ENCODE measurements around the gene MMP15.

The MMP15 gene

DNA sequence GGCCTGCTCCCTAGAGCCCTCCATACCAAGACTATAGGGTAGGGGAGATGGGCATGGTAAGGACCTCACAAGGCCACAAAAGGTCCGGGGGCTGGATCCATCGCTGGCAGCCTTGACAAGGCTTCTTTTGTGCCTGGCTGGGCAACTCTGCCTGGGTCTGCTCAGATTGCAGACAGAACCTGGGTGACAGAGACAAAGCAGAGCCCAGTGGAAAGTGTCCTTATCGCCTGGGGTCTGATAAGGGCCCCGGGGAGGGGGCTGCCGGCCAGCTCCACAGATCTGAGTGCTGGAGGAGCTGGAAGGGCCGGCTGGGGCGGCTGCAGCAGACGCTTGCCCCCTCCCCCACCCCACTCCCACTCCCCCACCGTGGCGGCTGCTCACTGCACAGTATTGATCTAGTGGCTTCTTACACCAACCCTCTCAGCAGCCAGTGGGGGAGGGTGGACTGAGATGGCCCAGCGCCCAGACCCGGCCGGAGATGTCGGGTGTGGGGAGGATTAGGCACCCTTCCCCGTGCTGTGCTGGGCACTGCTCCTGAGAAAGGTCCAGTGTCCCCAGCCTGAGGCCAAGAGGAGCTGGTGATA lies 7.2 kb downstream of the MMP15 start:
- in situ Hi-C loops (cut with HindIII; ENCODE audit: low sequenced_read_pairs) = loop anchor here (5.0 kb wide), 1 partner anchor 89 kb away; no protein-coding TSS in a partner anchor
- TF ChIP-seq, protein P1, sequence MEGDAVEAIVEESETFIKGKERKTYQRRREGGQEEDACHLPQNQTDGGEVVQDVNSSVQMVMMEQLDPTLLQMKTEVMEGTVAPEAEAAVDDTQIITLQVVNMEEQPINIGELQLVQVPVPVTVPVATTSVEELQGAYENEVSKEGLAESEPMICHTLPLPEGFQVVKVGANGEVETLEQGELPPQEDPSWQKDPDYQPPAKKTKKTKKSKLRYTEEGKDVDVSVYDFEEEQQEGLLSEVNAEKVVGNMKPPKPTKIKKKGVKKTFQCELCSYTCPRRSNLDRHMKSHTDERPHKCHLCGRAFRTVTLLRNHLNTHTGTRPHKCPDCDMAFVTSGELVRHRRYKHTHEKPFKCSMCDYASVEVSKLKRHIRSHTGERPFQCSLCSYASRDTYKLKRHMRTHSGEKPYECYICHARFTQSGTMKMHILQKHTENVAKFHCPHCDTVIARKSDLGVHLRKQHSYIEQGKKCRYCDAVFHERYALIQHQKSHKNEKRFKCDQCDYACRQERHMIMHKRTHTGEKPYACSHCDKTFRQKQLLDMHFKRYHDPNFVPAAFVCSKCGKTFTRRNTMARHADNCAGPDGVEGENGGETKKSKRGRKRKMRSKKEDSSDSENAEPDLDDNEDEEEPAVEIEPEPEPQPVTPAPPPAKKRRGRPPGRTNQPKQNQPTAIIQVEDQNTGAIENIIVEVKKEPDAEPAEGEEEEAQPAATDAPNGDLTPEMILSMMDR (IDR thresholded peaks at IDR 0.05; ENCODE audit: low read depth, low read length, missing control alignments) = no peak
- H3K4me3 ChIP-seq (ENCODE audit: low read depth, low read length) = no peak overlapping the region
- DNase-seq (ENCODE audit: low read depth) = no peak

DNA sequence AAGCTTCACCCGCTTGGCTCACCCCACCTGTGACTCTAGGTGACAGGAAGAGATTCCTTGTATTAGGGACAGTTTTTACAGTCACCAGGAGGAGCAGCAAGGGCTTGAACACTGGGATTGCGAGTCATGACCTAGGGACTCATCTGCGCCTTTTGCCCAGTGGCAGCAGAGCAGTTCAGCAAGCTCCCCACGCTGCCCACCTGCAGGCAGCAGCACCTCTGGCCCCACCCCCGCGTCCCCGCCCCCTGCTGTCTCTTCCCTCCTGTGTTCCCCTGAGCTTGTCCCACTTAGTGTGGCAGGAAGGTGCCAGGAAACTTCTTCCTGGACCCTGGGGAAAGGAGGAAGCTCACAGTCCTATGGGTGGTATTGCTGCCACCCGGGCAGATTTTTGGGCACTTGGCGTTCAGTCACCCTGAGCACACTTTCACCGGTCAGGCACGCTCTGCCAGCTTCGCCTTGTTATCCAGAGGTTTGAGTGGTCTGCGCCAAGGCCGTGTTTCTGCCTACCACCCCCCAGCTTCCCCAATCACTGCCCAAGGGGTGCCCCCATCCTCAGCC lies 8.7 kb downstream of the MMP15 start:
- TF ChIP-seq, protein P1 (IDR thresholded peaks at IDR 0.05; ENCODE audit: low read depth, low read length, missing control alignments) = no peak
- in situ Hi-C loops (cut with HindIII; ENCODE audit: low sequenced_read_pairs) = loop anchor here (5.0 kb wide), 1 partner anchor 88 kb away; no protein-coding TSS in a partner anchor

DNA sequence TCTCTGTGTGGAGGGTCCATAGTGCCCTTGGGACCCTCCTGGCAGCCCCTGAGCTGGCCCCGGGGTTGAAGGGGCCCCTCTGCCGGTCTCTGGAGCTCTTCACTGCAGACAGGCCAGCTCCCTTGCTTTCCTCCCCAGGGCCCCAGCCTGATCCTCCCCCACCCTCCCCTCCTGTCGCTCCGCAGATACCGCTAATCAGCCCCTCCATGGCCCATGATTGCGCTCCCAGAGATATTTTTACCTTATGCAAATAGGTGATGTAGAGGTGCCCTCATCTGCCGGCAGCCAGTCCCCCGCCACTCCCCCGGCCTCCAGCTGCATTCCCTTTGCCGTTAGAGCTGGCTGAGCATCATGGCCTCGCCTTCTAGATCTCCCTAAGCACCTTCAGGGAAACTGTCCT lies 9.2 kb downstream of the MMP15 start:
- TF ChIP-seq, protein P1 (IDR thresholded peaks at IDR 0.05; ENCODE audit: low read depth, low read length, missing control alignments) = no peak
- H3K4me3 ChIP-seq (ENCODE audit: low read depth, low read length) = no peak overlapping the region
- no peak for DNase-seq (ENCODE audit: low read depth)
- in situ Hi-C loops (cut with HindIII; ENCODE audit: low sequenced_read_pairs) = loop anchor here (5.0 kb wide), 1 partner anchor 88 kb away; no protein-coding TSS in a partner anchor

More for the DNA sequence above, 8.7 kb downstream of the MMP15 start:
- H3K4me3 ChIP-seq (ENCODE audit: low read depth, low read length) = no peak overlapping the region
- no peak for DNase-seq (ENCODE audit: low read depth)

DNA sequence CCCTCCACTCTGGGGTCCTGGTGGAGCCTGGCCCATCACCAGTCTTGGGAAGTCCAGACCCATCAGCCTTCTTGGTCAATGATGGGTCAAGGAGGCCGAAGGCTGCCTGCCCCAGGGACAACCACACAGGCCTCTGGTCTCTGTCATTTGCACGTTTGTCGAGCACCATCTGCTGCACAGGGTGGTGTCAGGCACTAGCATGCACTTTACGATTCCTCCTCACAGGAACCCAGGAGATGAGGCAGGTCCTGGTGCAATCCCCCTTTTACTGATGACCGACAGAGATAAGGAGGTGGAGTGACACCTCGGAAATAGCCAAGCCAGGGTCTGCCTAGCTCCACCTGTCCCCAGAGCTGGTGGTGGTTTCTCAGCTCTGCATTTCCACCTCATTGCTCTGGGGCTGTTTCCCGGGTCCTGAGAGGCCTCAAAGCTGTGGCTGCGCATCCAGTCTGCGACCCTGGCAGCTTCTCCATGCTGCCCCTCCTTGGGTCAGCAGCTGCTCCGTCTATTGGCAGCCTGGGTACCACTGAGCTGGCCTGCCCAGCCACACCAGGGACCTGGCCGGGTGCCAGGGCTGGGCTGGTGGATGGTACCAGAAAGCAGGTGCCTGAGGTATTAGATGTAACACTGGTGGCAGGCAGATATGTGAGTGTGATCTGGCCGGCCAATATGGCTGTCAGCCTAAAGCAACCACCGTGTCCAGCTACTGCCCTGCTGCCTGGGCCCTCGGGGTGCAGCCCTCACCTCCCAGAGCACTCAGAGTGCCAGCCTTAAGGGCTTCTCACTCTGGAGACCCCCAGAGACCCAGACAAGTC lies 10.0 kb downstream of the MMP15 start:
- in situ Hi-C loops (cut with HindIII; ENCODE audit: low sequenced_read_pairs) = no loop called here
- H3K4me3 ChIP-seq (ENCODE audit: low read depth, low read length) = no peak overlapping the region
- TF ChIP-seq, protein P1 (IDR thresholded peaks at IDR 0.05; ENCODE audit: low read depth, low read length, missing control alignments) = no peak
- DNase-seq (ENCODE audit: low read depth) = no peak

DNA sequence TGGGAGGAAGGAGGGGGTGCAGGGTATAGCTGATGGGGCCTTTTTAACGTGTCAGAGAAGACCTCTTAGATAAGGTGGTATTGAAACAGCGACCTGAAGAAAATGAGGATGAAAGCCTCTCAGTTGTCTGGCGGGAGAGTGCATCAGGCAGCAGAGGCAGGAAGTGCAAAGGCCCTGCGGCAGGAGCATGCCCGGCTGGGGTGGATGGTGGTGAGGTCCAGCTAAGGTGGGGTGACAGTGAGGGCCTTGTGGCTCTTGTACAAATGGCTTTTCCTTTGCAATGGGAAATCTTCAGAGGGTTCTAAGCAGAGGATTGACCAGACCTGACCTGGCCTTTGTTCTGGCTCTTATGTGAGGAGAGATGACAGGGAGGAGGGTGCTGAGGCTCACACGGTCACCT lies 11.4 kb downstream of the MMP15 start:
- TF ChIP-seq, protein P1 (IDR thresholded peaks at IDR 0.05; ENCODE audit: low read depth, low read length, missing control alignments) = no peak
- in situ Hi-C loops (cut with HindIII; ENCODE audit: low sequenced_read_pairs) = no loop called here
- no peak for DNase-seq (ENCODE audit: low read depth)
- no peak overlapping the region for H3K4me3 ChIP-seq (ENCODE audit: low read depth, low read length)

DNA sequence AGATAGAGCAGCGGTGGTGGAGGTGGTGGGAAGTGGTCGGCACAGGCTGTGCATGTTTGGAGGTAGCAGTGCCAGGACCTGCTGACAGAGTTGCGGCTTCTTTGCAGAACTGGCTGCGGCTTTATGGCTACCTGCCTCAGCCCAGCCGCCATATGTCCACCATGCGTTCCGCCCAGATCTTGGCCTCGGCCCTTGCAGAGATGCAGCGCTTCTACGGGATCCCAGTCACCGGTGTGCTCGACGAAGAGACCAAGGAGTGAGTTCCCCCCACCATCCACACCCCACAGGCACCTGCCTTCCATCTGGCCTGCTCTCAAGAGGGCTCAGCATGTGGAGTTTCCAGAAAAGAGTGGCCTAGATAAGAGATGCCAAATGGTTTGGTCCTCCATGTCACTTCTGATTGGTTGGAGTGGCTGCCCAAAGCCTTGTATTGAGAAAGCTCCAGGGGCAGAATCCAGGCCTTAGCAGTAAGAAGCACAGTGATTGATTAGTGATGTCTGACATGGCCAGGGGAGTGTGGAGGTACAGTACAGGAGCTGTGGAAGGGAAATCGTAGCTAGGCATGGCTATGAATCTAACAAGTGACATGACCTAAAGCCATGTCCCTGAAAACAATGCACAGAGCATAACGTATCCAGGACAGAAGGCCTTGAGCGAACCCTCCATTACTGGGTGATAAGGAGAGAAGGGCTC lies 12.0 kb downstream of the MMP15 start:
- DNase-seq (ENCODE audit: low read depth) = no peak
- TF ChIP-seq, protein P1 (IDR thresholded peaks at IDR 0.05; ENCODE audit: low read depth, low read length, missing control alignments) = no peak
- no peak overlapping the region for H3K4me3 ChIP-seq (ENCODE audit: low read depth, low read length)
- in situ Hi-C loops (cut with HindIII; ENCODE audit: low sequenced_read_pairs) = no loop called here

Measured in astrocyte of the cerebellum (primary cell).